Endothelial cell of umbilical vein (primary cell): ENCODE results near the gene TPRG1L.

ENCODE experiments used
- CTCF ChIP-seq, 2 donors: IDR thresholded peaks; 1 replicate in 1 of 2; 2 replicates in 1 of 2; pipeline ENCODE4 v1.5.1; 2011; ENCODE audit warnings: low read length in 2 of 2, mild to moderate bottlenecking in 2 of 2, moderate library complexity in 2 of 2, control low read depth in 1 of 2, inconsistent platforms in 1 of 2, low read depth in 1 of 2; ENCODE audit not compliant: insufficient read depth in 1 of 2; ENCODE audit errors: extremely low read depth in 1 of 2
- EZH2 ChIP-seq: IDR thresholded peaks from 2 replicates; pipeline ENCODE4 v1.6.1; 2012; ENCODE audit warnings: borderline replicate concordance, low read depth, mild to moderate bottlenecking, moderate library complexity, low read length, inconsistent platforms; ENCODE audit not compliant: severe bottlenecking
- POLR2A ChIP-seq: IDR thresholded peaks from 2 replicates; pipeline ENCODE4 v1.6.1; 2012; ENCODE audit warnings: low read depth, mild to moderate bottlenecking, control low read depth, low read length

GRCh38 chr1:3653286-3653618 is 28.4 kb downstream of the TPRG1L start:
- no peak for TF ChIP-seq POLR2A
- TF ChIP-seq CTCF (IDR thresholded peaks at IDR 0.05; ENCODE audit: extremely low read depth in 1 of 2, insufficient read depth in 1 of 2, low read depth in 1 of 2, low read length in 2 of 2), result no peak
- no peak for TF ChIP-seq EZH2
